Adrenal gland (tissue), 12 donors: Measurements from ENCODE around the gene CFAP74. TPM values are rescaled to one million over a fixed set of nuclear protein-coding genes. Genes with fewer than 3 reads are reported as not detected.

Experiments
- DNase-seq, 7 donors: peaks; one replicate each; pipeline ENCODE4 v3.0.0-alpha.2; 2019 to 2020
- H3K27ac ChIP-seq, 5 donors: fragments of 200-600 bp; sonication (generic) in 4 of 5; 1 replicate in 3 of 5; 2 replicates in 2 of 5; pipeline versions ENCODE4 v1.5.1 to v1.8.0; 2016 to 2020; ENCODE audit warnings: mild to moderate bottlenecking in 1 of 5
- H3K27me3 ChIP-seq: fragments of 200-600 bp; 2 replicates; pipeline ENCODE4 v1.8.0; 2021
- H3K36me3 ChIP-seq, 2 donors: fragments of 200-600 bp; replicated peaks in 1 of 2; 1 replicate in 1 of 2; 2 replicates in 1 of 2; pipeline versions ENCODE4 v1.5.1 to v1.8.0; 2018 to 2022
- H3K4me1 ChIP-seq, 2 donors: fragments of 200-600 bp; replicated peaks in 1 of 2; 1 replicate in 1 of 2; 2 replicates in 1 of 2; pipeline versions ENCODE4 v1.5.1 to v1.8.0; 2018 to 2021
- H3K4me3 ChIP-seq, 4 donors: fragments of 200-600 bp; sonication (generic) in 3 of 4; one replicate each; pipeline ENCODE4 v1.5.1; 2016 to 2018
- H3K9me3 ChIP-seq, 3 donors: fragments of 200-600 bp; sonication (generic) in 1 of 3; replicated peaks in 1 of 3; 1 replicate in 2 of 3; 2 replicates in 1 of 3; pipeline versions ENCODE4 v1.5.1 to v1.8.0; 2016 to 2021
- POLR2A ChIP-seq, 2 donors: fragments of 450-650 bp; IDR thresholded peaks; one replicate each; pipeline ENCODE4 v1.6.1; 2017; ENCODE audit warnings: antibody characterized with exemption in 2 of 2, mild to moderate bottlenecking in 2 of 2, moderate library complexity in 1 of 2
- WGBS, 4 donors: extraction: QIAGEN DNeasy Blood & Tissue Kit in 2 of 4; methylation state at CpG; one replicate each; pipeline versions ENCODE4 v1.1.5 to v1.1.7; 2013 to 2017; 5-methylcytosine and 5-hydroxymethylcytosine counted together
- intact Hi-C, 2 donors: fragments of 100-400 bp; cut with DNase I; formaldehyde crosslinking; loops; one replicate each; pipeline versions ENCODE4 v1.14.1 to v1.15.0; 2022 to 2023
- polyA plus RNA-seq, 3 donors: library from polyadenylated mRNA; stranded (reverse); fragments of 200-250 nt in 2 of 3; fragments of 350-450 nt in 1 of 3; fragmentation: Illumina TruSeq in 1 of 3; extraction: RNeasy Lipid Tissue Mini Kit (QIAGEN cat#74804) in 1 of 3; gene quantifications; one replicate each; pipeline ENCODE4 v1.2.3, GENCODE V29; 2013 to 2014
- total RNA-seq, 9 donors: library from RNA; depleted of rRNA in 4 of 9; stranded (reverse); fragments of >200 nt in 4 of 9; fragments of 120-200 nt in 1 of 9; fragmentation: NEBNext Ultra II Directional in 1 of 9; extraction: Animal tissue kit (Norgen Biotek cat#: 25700) in 1 of 9; gene quantifications; one replicate each; pipeline versions ENCODE4 v1.1.0 to v1.2.4, GENCODE V29; 2013 to 2023
- TF ChIP-seq, protein P1 (sequence below), 6 experiments: fragments of 450-650 bp in 4 of 6; fragments of 200-600 bp in 2 of 6; sonication (generic) in 1 of 6; IDR thresholded peaks; 1 replicate in 5 of 6; 2 replicates in 1 of 6; pipeline versions ENCODE4 v1.5.1 to v1.8.0; 2016 to 2021; ENCODE audit warnings: antibody characterized with exemption in 6 of 6, mild to moderate bottlenecking in 2 of 6, moderate library complexity in 1 of 6
- donor health status: healthy with polysubstance abuse.
- donor health status: Bipolar disorder and iron deficiency.
- donor health status: DM: yes; HTN: yes; CAD: no.
- donor health status: DM: no; HTN: no; CAD: no.
- donor health status: DM: no; HTN: no; CAD: no.
- donor health status: DM: yes; HTN: yes; CAD: no.

The CFAP74 gene
- total and polyA plus RNA-seq, 12 donors: 0.11 to 7.6 (median 2.8) TPM; not detected in 1

DNA sequence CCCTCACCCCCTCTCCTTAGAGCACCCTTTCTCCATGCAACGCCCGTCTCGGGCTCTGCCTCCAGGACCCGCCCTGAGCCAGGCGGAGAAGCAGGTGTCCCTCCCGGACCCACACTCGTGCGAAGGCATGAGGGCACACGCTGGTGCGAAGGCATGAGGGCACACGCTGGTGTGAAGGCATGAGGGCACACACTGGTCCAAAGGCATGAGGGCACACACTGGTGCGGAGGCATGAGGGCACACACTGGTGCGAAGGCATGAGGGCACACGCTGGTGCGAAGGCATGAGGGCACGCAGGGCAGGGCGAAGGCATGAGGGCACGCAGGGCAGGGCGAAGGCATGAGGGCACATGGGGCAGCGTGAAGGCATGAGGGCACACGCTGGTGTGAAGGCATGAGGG lies 78.7 kb downstream of the CFAP74 start:
- intact Hi-C loops: no loop called here
- Histone ChIP-seq H3K4me1 (no peaks in the 10 kb centered on the region), H3K4me3 (no peak overlapping the region), H3K27ac (no peak overlapping the region), H3K36me3 (no peaks in the 10 kb centered on the region), H3K27me3 (no peaks in the 10 kb centered on the region), H3K9me3 (no peaks in the 10 kb centered on the region)
- WGBS, 4 donors: 93 to 95% (median 95%) methylated on average over 18 to 21 of the region's 21 CpGs
- TF ChIP-seq POLR2A (IDR thresholded peaks at IDR 0.05): no peak
- TF ChIP-seq, protein P1, sequence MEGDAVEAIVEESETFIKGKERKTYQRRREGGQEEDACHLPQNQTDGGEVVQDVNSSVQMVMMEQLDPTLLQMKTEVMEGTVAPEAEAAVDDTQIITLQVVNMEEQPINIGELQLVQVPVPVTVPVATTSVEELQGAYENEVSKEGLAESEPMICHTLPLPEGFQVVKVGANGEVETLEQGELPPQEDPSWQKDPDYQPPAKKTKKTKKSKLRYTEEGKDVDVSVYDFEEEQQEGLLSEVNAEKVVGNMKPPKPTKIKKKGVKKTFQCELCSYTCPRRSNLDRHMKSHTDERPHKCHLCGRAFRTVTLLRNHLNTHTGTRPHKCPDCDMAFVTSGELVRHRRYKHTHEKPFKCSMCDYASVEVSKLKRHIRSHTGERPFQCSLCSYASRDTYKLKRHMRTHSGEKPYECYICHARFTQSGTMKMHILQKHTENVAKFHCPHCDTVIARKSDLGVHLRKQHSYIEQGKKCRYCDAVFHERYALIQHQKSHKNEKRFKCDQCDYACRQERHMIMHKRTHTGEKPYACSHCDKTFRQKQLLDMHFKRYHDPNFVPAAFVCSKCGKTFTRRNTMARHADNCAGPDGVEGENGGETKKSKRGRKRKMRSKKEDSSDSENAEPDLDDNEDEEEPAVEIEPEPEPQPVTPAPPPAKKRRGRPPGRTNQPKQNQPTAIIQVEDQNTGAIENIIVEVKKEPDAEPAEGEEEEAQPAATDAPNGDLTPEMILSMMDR (IDR thresholded peaks at IDR 0.05): no peak
- no peak for DNase-seq

DNA sequence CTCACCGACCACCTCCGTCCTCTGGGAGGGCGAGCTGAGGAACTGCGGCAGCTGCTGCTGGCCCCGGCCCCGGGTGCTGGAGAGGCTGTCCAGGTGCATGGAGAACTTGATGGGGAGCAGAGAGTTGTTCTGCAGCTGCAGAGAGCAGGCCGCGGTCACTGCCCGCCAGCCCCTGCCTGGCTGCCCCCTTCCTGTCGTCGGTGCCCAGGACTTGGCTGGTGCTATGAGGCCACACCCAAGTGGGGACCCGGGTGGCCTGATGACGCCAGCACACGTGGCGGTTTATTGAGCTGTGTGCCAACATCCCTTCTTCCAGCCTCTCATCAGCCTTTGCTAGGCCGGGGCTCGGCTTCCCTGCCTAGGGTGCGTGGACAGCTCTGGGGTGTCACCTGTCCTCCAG lies 79.2 kb downstream of the CFAP74 start:
- Histone ChIP-seq H3K36me3 (no peaks in the 10 kb centered on the region), H3K27ac (no peak overlapping the region), H3K4me3 (no peak overlapping the region), H3K27me3 (no peaks in the 10 kb centered on the region), H3K9me3 (no peaks in the 10 kb centered on the region), H3K4me1 (no peaks in the 10 kb centered on the region)
- TF ChIP-seq POLR2A (IDR thresholded peaks at IDR 0.05): no peak
- TF ChIP-seq, protein P1 (IDR thresholded peaks at IDR 0.05): no peak
- intact Hi-C loops: no loop called here
- peak in 2 of 7 donors; percentile 20 to 23 for DNase-seq
- WGBS, 4 donors: 57 to 93% (median 61%) methylated on average over 3 to 18 of the region's 18 CpGs

DNA sequence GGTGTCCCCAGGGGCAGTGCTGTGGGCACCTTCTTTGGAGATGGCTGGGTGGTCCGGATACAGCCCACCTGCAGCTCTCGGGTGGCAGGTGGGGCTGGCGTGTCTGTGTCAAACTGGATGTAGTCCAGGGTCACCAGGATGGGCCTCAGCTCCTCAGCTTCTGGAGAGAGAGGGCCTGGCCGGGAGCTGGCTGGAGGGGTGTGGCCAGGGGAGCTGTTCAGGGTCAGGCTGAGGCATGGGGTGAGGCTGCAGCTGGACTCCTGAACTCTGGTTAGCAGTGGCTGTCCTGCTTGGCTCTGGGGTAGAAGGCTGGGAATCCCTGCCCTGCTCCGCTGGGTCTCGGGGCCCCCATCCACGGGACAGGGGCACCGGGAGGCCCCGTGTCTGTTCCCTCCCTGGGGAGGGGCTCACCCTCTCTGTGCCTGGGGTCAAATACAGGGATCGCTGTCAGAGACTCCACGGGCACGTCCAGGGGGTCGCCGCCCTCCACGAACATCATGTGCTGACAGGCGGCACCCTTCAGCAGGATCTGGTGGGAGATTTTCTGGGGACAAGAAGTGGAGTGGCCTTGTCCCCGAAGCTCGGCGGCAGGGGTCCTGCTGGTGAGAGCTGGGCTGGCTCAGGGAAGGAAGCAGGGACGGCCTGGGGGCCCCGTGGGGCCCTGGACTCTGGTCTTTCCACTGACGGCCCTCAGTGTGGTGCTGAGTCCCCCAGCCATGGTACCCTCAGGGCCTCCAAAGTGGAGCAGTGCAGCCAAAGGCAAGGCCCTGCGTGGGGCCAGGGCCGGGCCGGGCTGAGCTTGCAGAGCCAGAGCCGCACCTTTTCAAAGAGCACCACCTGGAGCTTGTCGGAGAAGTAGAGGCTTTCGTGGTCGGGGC lies 80.4 kb downstream of the CFAP74 start:
- intact Hi-C loops: no loop called here
- Histone ChIP-seq H3K9me3 (no peaks in the 10 kb centered on the region), H3K36me3 (no peaks in the 10 kb centered on the region), H3K27ac (no peak overlapping the region), H3K27me3 (no peaks in the 10 kb centered on the region), H3K4me1 (peaks cover 8% of the 10 kb centered on the region in 2 donors), H3K4me3 (no peak overlapping the region)
- WGBS, 4 donors: 71 to 80% (median 72%) methylated on average over 18 to 29 of the region's 29 CpGs
- peak; percentile 51 to 85 (median 71) for DNase-seq
- TF ChIP-seq POLR2A (IDR thresholded peaks at IDR 0.05): no peak
- TF ChIP-seq, protein P1 (IDR thresholded peaks at IDR 0.05): no peak

DNA sequence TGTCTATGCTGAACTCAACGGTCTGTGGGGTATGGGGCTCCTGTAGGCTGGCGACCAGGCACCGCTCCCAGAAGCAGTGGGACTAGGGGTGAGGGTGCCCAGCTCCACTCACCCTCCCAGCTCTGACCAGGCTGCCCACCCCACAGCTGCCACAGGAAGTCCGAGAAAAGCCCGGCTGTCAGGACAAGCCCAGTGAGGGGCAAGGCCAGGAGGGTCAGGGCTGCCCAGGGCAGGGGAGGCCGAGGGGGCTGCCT lies 81.0 kb downstream of the CFAP74 start:
- Histone ChIP-seq H3K4me3 (no peak overlapping the region), H3K36me3 (no peaks in the 10 kb centered on the region), H3K27ac (no peak overlapping the region), H3K9me3 (no peaks in the 10 kb centered on the region), H3K27me3 (no peaks in the 10 kb centered on the region), H3K4me1 (peaks cover 13 to 14% of the 10 kb centered on the region in 2 donors)
- peak in 1 of 7 donors; percentile 32 for DNase-seq
- TF ChIP-seq, protein P1 (IDR thresholded peaks at IDR 0.05): no peak
- no peak for TF ChIP-seq POLR2A (IDR thresholded peaks at IDR 0.05)
- 67 to 93% (median 74%) methylated on average over 1 to 6 of the region's 6 CpGs for WGBS, 4 donors
- intact Hi-C loops: no loop called here
